ENCODE measurements around the gene FREM3. TPM values are rescaled to one million over a fixed set of nuclear protein-coding genes. Genes with fewer than 3 reads are reported as not detected.

The FREM3 gene
- polyA plus RNA-seq, 2 of the 4 experiments (the other 2 are of a cell fraction), result not detected

GRCh38 chr4:143712155-143712550 is 11.7 kb upstream of the FREM3 start:
- DNase-seq (ENCODE audit: low read depth in 1 of 2, low spot score in 1 of 2), result no peak
- 3% methylated on average over 1 of the region's 1 CpG for WGBS (ENCODE audit: missing lambda C conversion rate)
- Histone ChIP-seq H3K4me2 (no peak overlapping the region), H3K4me3 (no peak overlapping the region), H3K9me3 (no peaks in the 10 kb centered on the region), H3K4me1 (no peaks in the 10 kb centered on the region), H3K27ac (no peak overlapping the region)
- no peak for ATAC-seq
- ChIA-PET CTCF (no interaction called here), POLR2A (no interaction called here)
- no peak for FAIRE-seq
- TF ChIP-seq HOXA7 (CRISPR knock-in tag; IDR thresholded peaks at IDR 0.05), result no peak
- no peak for TF ChIP-seq TP53 (CRISPR knock-in tag; IDR thresholded peaks at IDR 0.05)
- TF ChIP-seq CBX8 (IDR thresholded peaks at IDR 0.05), result no peak
- no peak for TF ChIP-seq RARB (CRISPR knock-in tag; IDR thresholded peaks at IDR 0.05)
- TF ChIP-seq, protein P1, sequence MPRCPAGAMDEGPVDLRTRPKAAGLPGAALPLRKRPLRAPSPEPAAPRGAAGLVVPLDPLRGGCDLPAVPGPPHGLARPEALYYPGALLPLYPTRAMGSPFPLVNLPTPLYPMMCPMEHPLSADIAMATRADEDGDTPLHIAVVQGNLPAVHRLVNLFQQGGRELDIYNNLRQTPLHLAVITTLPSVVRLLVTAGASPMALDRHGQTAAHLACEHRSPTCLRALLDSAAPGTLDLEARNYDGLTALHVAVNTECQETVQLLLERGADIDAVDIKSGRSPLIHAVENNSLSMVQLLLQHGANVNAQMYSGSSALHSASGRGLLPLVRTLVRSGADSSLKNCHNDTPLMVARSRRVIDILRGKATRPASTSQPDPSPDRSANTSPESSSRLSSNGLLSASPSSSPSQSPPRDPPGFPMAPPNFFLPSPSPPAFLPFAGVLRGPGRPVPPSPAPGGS (IDR thresholded peaks at IDR 0.05), result no peak
- TF ChIP-seq CTCF (IDR thresholded peaks at IDR 0.05), result no peak
- no peak for TF ChIP-seq EHF (CRISPR knock-in tag; IDR thresholded peaks at IDR 0.05)
- TF ChIP-seq, protein P2, sequence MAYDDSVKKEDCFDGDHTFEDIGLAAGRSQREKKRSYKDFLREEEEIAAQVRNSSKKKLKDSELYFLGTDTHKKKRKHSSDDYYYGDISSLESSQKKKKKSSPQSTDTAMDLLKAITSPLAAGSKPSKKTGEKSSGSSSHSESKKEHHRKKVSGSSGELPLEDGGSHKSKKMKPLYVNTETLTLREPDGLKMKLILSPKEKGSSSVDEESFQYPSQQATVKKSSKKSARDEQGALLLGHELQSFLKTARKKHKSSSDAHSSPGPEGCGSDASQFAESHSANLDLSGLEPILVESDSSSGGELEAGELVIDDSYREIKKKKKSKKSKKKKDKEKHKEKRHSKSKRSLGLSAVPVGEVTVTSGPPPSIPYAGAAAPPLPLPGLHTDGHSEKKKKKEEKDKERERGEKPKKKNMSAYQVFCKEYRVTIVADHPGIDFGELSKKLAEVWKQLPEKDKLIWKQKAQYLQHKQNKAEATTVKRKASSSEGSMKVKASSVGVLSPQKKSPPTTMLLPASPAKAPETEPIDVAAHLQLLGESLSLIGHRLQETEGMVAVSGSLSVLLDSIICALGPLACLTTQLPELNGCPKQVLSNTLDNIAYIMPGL (CRISPR knock-in tag; IDR thresholded peaks at IDR 0.05; ENCODE audit: borderline replicate concordance), result no peak
- TF ChIP-seq NR3C1 (IDR thresholded peaks at IDR 0.05), result no peak
- TF ChIP-seq ZFP36 (IDR thresholded peaks at IDR 0.05; ENCODE audit: borderline replicate concordance, partially characterized antibody), result no peak
- TF ChIP-seq CHD2 (IDR thresholded peaks at IDR 0.05; ENCODE audit: low read length, partially characterized antibody), result no peak
- TF ChIP-seq JUNB (IDR thresholded peaks at IDR 0.05), result no peak
- TF ChIP-seq HEYL (CRISPR knock-in tag; IDR thresholded peaks at IDR 0.05), result no peak
- TF ChIP-seq ESRRA (IDR thresholded peaks at IDR 0.05; ENCODE audit: borderline replicate concordance, low read length), result no peak
- TF ChIP-seq CBX2 (IDR thresholded peaks at IDR 0.05; ENCODE audit: borderline replicate concordance, low read depth), result no peak
- TF ChIP-seq EP300 (IDR thresholded peaks at IDR 0.05), result no peak

DNA sequence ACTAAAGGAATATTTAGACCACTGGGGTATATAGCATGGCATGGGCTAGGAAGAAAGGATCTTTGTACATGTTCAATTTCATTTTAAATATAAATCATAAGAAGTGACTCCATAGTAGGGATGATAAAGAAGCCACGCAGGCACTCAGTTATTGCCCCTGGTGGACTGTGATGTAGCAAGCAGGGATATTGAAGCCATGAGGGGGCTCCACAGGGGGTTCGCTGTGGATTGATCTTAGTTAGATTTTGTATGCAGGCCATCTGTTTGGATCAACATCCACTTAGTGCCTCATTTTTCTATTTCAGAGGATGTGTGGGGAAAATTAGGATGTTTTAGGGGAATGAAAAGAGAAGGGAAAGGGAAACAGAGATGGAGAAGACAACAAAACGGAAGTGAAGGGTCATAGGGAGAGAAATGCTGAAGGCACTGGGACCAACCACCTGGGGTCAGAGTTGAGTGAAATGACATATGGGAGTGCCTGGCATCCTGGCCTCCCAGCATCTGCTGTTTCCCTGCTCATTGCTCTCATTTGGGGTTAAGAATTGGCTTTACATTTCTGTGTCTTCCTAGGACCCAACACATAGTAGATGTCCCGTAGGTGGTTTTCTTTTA is 11.2 kb upstream of the FREM3 start:
- no peaks in the 10 kb centered on the region for H3K9me3 ChIP-seq
- no peak overlapping the region for H3K4me2 ChIP-seq
- TF ChIP-seq CTCF (IDR thresholded peaks at IDR 0.05), result no peak
- TF ChIP-seq PHF8 (IDR thresholded peaks at IDR 0.05; ENCODE audit: borderline replicate concordance, low read depth), result no peak
- no peak for TF ChIP-seq FOSB (CRISPR knock-in tag; IDR thresholded peaks at IDR 0.05)
- TF ChIP-seq BHLHE40 (IDR thresholded peaks at IDR 0.05; ENCODE audit: low read depth, low read length), result no peak
- TF ChIP-seq MYC (IDR thresholded peaks at IDR 0.05; ENCODE audit: borderline replicate concordance, low read length), result no peak
- no peak for TF ChIP-seq NR3C1 (IDR thresholded peaks at IDR 0.05)
- TF ChIP-seq CBX2 (IDR thresholded peaks at IDR 0.05; ENCODE audit: borderline replicate concordance, low read depth), result no peak
- TF ChIP-seq HOXA7 (CRISPR knock-in tag; IDR thresholded peaks at IDR 0.05), result no peak
- TF ChIP-seq EP300 (IDR thresholded peaks at IDR 0.05), result no peak
- no peak for TF ChIP-seq ZNF302 (CRISPR knock-in tag; IDR thresholded peaks at IDR 0.05)
- no peak for TF ChIP-seq MAZ (IDR thresholded peaks at IDR 0.05; ENCODE audit: borderline replicate concordance, low read depth, low read length)
- no peak for TF ChIP-seq HEYL (CRISPR knock-in tag; IDR thresholded peaks at IDR 0.05)
- TF ChIP-seq JUN (IDR thresholded peaks at IDR 0.05), result no peak
- TF ChIP-seq, protein P3, sequence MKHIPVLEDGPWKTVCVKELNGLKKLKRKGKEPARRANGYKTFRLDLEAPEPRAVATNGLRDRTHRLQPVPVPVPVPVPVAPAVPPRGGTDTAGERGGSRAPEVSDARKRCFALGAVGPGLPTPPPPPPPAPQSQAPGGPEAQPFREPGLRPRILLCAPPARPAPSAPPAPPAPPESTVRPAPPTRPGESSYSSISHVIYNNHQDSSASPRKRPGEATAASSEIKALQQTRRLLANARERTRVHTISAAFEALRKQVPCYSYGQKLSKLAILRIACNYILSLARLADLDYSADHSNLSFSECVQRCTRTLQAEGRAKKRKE (CRISPR knock-in tag; IDR thresholded peaks at IDR 0.05; ENCODE audit: low read depth), result no peak
- no peak for TF ChIP-seq EHMT2 (IDR thresholded peaks at IDR 0.05; ENCODE audit: low read depth)
- TF ChIP-seq, protein P2 (CRISPR knock-in tag; IDR thresholded peaks at IDR 0.05; ENCODE audit: borderline replicate concordance), result no peak
- ChIA-PET CTCF (no interaction called here), POLR2A (no interaction called here)
- H3K4me1 ChIP-seq, result no peaks in the 10 kb centered on the region
- FAIRE-seq, result no peak
- DNase-seq (ENCODE audit: low read depth in 1 of 2, low spot score in 1 of 2), result no peak
- H3K4me3 ChIP-seq, result no peak overlapping the region
- H3K27ac ChIP-seq, result no peak overlapping the region
- 5% methylated on average over 4 of the region's 4 CpGs for WGBS (ENCODE audit: missing lambda C conversion rate)
- no peak for ATAC-seq
